Fibroblast of villous mesenchyme (primary cell): ENCODE measurements around the gene DCST1. TPM values are rescaled to one million over a fixed set of nuclear protein-coding genes. Genes with fewer than 3 reads are reported as not detected.

Experiments used
- DNase-seq: peaks from one replicate; pipeline ENCODE4 v3.0.0-alpha.2; 2010; ENCODE audit warnings: low read depth
- H3K4me3 ChIP-seq: 2 replicates; pipeline ENCODE4 v1.5.1; 2011; ENCODE audit warnings: low read depth, mild to moderate bottlenecking, low read length
- CTCF ChIP-seq: IDR thresholded peaks from 2 replicates; pipeline ENCODE4 v1.5.1; 2012; ENCODE audit warnings: low read depth, mild to moderate bottlenecking, low read length; ENCODE audit not compliant: insufficient read depth
- total RNA-seq: library from RNA; depleted of rRNA; stranded (reverse); fragments of >200 nt; gene quantifications from 2 replicates; pipeline ENCODE4 v1.2.3, GENCODE V29; 2012

The DCST1 gene
- total RNA-seq, 1 donor = not detected

GRCh38 chr1:155019377-155020245, 14.0 kb upstream of the DCST1 start:
- no peak overlapping the region for H3K4me3 ChIP-seq
- TF ChIP-seq CTCF = no peak
- no peak for DNase-seq

- no peak overlapping the region for H3K4me3 ChIP-seq
- DNase-seq = no peak
- no peak for TF ChIP-seq CTCF
Observed at GRCh38 chr1:155022136-155022926, 11.3 kb upstream of the DCST1 start.

- no peak for TF ChIP-seq CTCF
- H3K4me3 ChIP-seq = no peak overlapping the region
- no peak for DNase-seq
Observed at GRCh38 chr1:155022927-155023236, 10.7 kb upstream of the DCST1 start.

GRCh38 chr1:155023627-155024026, 10.0 kb upstream of the DCST1 start:
- no peak for TF ChIP-seq CTCF
- no peak for DNase-seq
- H3K4me3 ChIP-seq = no peak overlapping the region

GRCh38 chr1:155024315-155024714, 9.3 kb upstream of the DCST1 start:
- TF ChIP-seq CTCF = no peak
- DNase-seq = no peak
- H3K4me3 ChIP-seq = no peak overlapping the region

- no peak overlapping the region for H3K4me3 ChIP-seq
- TF ChIP-seq CTCF = no peak
- no peak for DNase-seq
Observed at GRCh38 chr1:155026154-155026553, 7.5 kb upstream of the DCST1 start.
